Stimulated activated naive CD8-positive, alpha-beta T cell treated with anti-CD3 and anti-CD28 coated beads, Interleukin-15, Interleukin-2, amounts not matched to agents 100 U/mL and 50 U/mL, for 24 hours (primary cell): ENCODE measurements around the gene LINS1.

Source experiments
- ATAC-seq: fragments of 150-1000 bp; cut with Tn5 transposase; one replicate; pipeline ENCODE4 v1.10.0; 2021
- DNase-seq: peaks from one replicate; pipeline ENCODE4 v3.0.0; 2021

Gene LINS1

GRCh38 chr15:100553468-100553867 is 48.5 kb downstream of the LINS1 start:
- ATAC-seq (no peak), DNase-seq (no peak)

GRCh38 chr15:100547961-100548360 is 54.0 kb downstream of the LINS1 start:
- no peak for ATAC-seq
- DNase-seq: no peak

- ATAC-seq (no peak), DNase-seq (no peak)
These were observed 57.0 kb downstream of the LINS1 start for GRCh38 chr15:100544946-100545345.

- DNase-seq (no peak), ATAC-seq (no peak)
These were observed 57.6 kb downstream of the LINS1 start for GRCh38 chr15:100544338-100544841.

- no peak for DNase-seq
- no peak for ATAC-seq
These were observed 59.7 kb downstream of the LINS1 start for GRCh38 chr15:100542290-100542689.

- no peak for ATAC-seq
- DNase-seq: no peak
These were observed 64.7 kb downstream of the LINS1 start for GRCh38 chr15:100537331-100537730.

GRCh38 chr15:100536733-100537132 is 65.3 kb downstream of the LINS1 start:
- no peak for ATAC-seq

GRCh38 chr15:100533886-100534285 is 68.1 kb downstream of the LINS1 start:
- DNase-seq (no peak), ATAC-seq (no peak)

More at GRCh38 chr15:100536733-100537132, 65.3 kb downstream of the LINS1 start:
- DNase-seq: no peak

- no peak for ATAC-seq
These were observed 70.1 kb downstream of the LINS1 start for GRCh38 chr15:100531823-100532327.

GRCh38 chr15:100531204-100531603 is 70.8 kb downstream of the LINS1 start:
- DNase-seq: no peak
- no peak for ATAC-seq

More at GRCh38 chr15:100531823-100532327, 70.1 kb downstream of the LINS1 start:
- no peak for DNase-seq

- no peak for ATAC-seq
These were observed 72.4 kb downstream of the LINS1 start for GRCh38 chr15:100529556-100529955.

GRCh38 chr15:100528833-100529428 is 73.1 kb downstream of the LINS1 start, which contains the start of gene CERS3:
Gene CERS3, minus strand, starts transcription at chr15:100528950. Its CDS starts 27,101 bp downstream, at chr15:100501849.
- DNase-seq: no peak
- no peak for ATAC-seq

More at GRCh38 chr15:100529556-100529955, 72.4 kb downstream of the LINS1 start:
- no peak for DNase-seq

- no peak for DNase-seq
- ATAC-seq: no peak
These were observed 75.9 kb downstream of the LINS1 start for GRCh38 chr15:100526027-100526481.

- ATAC-seq (no peak), DNase-seq (no peak)
These were observed 76.5 kb downstream of the LINS1 start for GRCh38 chr15:100525436-100525835.

GRCh38 chr15:100524326-100524725 is 77.7 kb downstream of the LINS1 start:
- ATAC-seq: no peak
- DNase-seq: no peak

- no peak for DNase-seq
- ATAC-seq: no peak
These were observed 80.1 kb downstream of the LINS1 start for GRCh38 chr15:100521907-100522306.

GRCh38 chr15:100520132-100520921 is 81.7 kb downstream of the LINS1 start:
- ATAC-seq (peak; percentile 32), DNase-seq (no peak)

GRCh38 chr15:100517846-100518245 is 84.1 kb downstream of the LINS1 start:
- no peak for DNase-seq

More at GRCh38 chr15:100517846-100518245, 84.1 kb downstream of the LINS1 start:
- no peak for ATAC-seq
